ENCODE measurements around the gene TNRC6C. TPM values are rescaled to one million over a fixed set of nuclear protein-coding genes. Genes with fewer than 3 reads are reported as not detected.

The TNRC6C gene
- total and polyA plus RNA-seq, 2 of the 13 experiments (the other 11 are each of a cell fraction or from before 2014, with no cell fraction given): 0.66 to 4.9 TPM

GRCh38 chr17:78132084-78132676 lies 173.7 kb downstream of the TNRC6C start (continued):
- TF ChIP-seq ZHX2 (IDR thresholded peaks at IDR 0.05; ENCODE audit: low read depth) (no peak), ZHX2 (CRISPR knock-in tag; IDR thresholded peaks at IDR 0.05; ENCODE audit: borderline replicate concordance) (no peak), LCORL (IDR thresholded peaks at IDR 0.05) (no peak), LCORL (CRISPR knock-in tag; IDR thresholded peaks at IDR 0.05) (peak; percentile 42; the same call in 1 of the 2 replicates), SAP130 (CRISPR knock-in tag; IDR thresholded peaks at IDR 0.05; ENCODE audit: low read depth) (peak; percentile 32; the same call in 1 of the 2 replicates), CBFB (CRISPR knock-in tag; IDR thresholded peaks at IDR 0.05) (0 out of 2 replicates have a peak, but pooled peaks have one; percentile 35), ZSCAN9 (CRISPR knock-in tag; IDR thresholded peaks at IDR 0.05; ENCODE audit: borderline replicate concordance) (no peak; the same call in 1 of the 2 replicates), POLR2AphosphoS2 (IDR thresholded peaks at IDR 0.05; ENCODE audit: low read depth, low read length) (no peak), ZBTB26 (CRISPR knock-in tag; IDR thresholded peaks at IDR 0.05; ENCODE audit: borderline replicate concordance) (no peak), ZBTB38 (CRISPR knock-in tag; IDR thresholded peaks at IDR 0.05) (peak; percentile 55; the same call in 1 of the 2 replicates), ZNF670 (CRISPR knock-in tag; IDR thresholded peaks at IDR 0.05; ENCODE audit: borderline replicate concordance) (no peak), SSRP1 (CRISPR knock-in tag; IDR thresholded peaks at IDR 0.05) (no peak), HINFP (CRISPR knock-in tag; IDR thresholded peaks at IDR 0.05; ENCODE audit: low read depth) (no peak), ZGPAT (CRISPR knock-in tag; IDR thresholded peaks at IDR 0.05) (peak; percentile 21; the same call in 1 of the 2 replicates), ARHGAP35 (CRISPR knock-in tag; IDR thresholded peaks at IDR 0.05; ENCODE audit: borderline replicate concordance) (peak; percentile 23; the same call in 1 of the 2 replicates), NFKB2 (CRISPR knock-in tag; IDR thresholded peaks at IDR 0.05; ENCODE audit: borderline replicate concordance) (no peak), FOXO1 (CRISPR knock-in tag; IDR thresholded peaks at IDR 0.05) (0 out of 2 replicates have a peak, but pooled peaks have one; percentile 28), FOXJ3 (CRISPR knock-in tag; IDR thresholded peaks at IDR 0.05; ENCODE audit: borderline replicate concordance) (no peak), ZNF563 (CRISPR knock-in tag; IDR thresholded peaks at IDR 0.05) (peak; percentile 32; the same call in 1 of the 2 replicates), ZZZ3 (CRISPR knock-in tag; IDR thresholded peaks at IDR 0.05; ENCODE audit: borderline replicate concordance) (peak; percentile 15; the same call in 1 of the 2 replicates), ZBTB7B (CRISPR knock-in tag; IDR thresholded peaks at IDR 0.05) (peak; percentile 79; the same call in 1 of the 2 replicates)
